T-helper 9 cell (primary cell): ENCODE data around the gene CETP.

ENCODE experiments used
- DNase-seq: peaks from one replicate; pipeline ENCODE4 v3.0.0-alpha.2; 2020
- total RNA-seq, 2 donors: gene quantifications; one replicate each; lab custom pipeline; 2026; lab: John Stamatoyannopoulos, UW

The CETP gene, protein sequence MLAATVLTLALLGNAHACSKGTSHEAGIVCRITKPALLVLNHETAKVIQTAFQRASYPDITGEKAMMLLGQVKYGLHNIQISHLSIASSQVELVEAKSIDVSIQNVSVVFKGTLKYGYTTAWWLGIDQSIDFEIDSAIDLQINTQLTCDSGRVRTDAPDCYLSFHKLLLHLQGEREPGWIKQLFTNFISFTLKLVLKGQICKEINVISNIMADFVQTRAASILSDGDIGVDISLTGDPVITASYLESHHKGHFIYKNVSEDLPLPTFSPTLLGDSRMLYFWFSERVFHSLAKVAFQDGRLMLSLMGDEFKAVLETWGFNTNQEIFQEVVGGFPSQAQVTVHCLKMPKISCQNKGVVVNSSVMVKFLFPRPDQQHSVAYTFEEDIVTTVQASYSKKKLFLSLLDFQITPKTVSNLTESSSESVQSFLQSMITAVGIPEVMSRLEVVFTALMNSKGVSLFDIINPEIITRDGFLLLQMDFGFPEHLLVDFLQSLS
- total RNA-seq: 0 to 0.24 reads per million in 2 donors

DNA sequence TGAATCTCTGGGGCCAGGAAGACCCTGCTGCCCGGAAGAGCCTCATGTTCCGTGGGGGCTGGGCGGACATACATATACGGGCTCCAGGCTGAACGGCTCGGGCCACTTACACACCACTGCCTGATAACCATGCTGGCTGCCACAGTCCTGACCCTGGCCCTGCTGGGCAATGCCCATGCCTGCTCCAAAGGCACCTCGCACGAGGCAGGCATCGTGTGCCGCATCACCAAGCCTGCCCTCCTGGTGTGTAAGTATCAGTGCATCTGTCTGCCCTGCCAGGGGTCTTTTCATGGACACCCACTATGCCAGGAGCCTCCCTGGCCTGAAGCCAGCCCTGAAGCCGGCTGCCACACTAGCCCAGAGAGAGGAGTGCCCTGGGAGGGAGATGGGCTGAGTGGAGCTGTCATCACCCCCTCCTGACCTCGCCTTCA is at the start of gene CETP:
Gene CETP (plus strand): TSS at position 100 of the 431 bp plus-strand sequence. CDS start 30 bp downstream, at position 130.
- DNase-seq: no peak

DNA sequence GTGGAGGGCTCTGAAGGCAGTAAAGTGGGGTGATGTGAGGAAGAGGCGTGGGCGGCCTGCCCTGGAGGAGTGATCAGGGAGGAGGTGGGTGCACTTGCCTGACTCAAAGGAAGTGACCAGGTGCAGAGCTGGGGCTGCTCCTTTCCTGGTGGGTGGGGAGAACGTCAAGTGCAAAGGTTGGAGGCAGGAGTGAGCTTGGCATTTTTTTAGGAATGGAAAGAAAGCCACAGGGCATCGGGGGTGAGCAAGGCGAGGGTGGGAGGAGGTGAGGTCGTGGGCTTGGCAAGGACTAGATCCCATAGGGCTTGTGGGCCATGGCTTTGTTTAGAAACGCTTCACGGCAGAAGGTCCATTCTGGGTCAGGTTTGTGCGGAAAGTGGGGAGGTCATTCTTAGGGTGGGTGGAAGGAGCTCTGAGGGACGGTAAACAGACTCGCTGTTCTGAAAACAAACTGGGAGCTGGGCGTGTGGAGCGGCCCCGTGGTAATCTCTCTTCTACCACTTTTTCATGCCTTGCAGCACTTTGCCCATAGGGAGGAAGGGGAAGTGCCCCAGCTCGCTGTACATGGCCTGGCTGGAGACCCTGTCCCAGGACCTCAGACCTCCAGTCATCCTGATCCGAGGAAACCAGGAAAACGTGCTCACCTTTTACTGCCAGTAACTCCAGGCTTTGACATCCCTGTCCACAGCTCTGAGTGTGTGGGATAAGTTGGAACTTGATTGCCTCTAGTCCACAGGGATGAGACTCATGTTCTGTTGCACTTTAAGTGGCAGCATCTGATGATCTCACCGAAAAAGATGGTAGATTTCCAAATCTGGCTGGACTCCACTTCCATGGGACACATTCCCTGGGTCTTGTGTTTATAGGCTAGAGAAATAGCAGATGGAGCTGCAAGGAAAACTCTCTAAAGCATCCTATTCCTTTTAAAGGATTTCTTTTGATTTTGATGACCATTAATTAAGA is 48.7 kb upstream of the CETP start:
- DNase-seq: no peak

DNA sequence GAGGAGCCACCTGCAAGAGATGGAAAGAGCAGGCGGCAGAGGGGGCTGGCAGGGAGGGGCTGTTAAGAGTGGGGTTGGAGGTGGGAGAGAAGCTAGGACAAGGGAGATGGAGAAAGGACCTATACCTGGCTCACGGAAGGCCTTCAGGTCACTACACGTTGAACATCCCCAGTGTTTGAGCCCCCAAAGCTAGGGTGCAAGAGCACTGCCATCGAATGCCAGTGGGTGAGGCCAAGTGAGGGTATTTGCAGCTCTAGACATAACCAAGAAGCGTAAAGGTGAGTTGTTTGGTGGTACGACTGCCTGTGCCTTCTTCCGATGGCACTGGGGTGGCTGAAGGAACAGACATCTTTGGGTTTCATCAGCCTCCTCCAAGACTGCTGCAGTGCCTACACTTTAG is 46.9 kb upstream of the CETP start:
- no peak for DNase-seq

DNA sequence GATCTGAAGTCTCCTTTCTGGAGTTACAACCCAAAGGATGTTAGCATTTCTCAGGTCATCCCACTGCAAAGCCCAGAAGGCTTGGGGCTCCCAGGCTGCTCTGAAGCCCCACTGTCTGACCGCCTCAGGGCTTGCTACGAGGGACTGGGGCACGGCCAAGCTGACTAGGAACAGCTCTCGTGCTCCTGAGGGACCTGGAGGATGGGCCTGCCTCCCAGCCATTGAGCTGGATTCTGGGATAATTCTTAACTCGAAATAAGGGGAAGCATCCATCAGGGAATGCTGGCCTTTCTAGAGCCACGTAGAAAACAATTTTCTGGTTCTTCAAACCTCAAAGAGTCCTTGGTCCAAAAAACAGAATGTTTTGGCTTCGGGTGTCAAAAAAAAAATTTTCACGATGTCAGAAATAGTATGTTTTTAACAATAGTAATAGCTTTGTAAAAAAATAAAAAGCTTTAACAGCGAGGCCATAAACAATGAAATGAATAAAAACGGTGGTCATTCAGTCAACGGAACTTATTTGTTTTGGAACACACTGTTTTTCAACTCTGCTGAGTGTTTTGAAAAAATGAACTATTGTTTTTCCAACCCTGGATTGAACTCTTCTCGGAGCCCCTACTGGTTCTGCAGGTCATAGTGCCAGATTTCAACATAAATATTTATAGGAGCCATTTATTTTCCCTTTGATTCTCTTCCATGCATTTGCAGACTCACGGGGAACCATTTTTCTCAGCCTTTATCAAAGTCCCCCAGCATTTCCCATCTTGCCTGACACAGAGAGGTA is 46.2 kb upstream of the CETP start:
- no peak for DNase-seq

DNA sequence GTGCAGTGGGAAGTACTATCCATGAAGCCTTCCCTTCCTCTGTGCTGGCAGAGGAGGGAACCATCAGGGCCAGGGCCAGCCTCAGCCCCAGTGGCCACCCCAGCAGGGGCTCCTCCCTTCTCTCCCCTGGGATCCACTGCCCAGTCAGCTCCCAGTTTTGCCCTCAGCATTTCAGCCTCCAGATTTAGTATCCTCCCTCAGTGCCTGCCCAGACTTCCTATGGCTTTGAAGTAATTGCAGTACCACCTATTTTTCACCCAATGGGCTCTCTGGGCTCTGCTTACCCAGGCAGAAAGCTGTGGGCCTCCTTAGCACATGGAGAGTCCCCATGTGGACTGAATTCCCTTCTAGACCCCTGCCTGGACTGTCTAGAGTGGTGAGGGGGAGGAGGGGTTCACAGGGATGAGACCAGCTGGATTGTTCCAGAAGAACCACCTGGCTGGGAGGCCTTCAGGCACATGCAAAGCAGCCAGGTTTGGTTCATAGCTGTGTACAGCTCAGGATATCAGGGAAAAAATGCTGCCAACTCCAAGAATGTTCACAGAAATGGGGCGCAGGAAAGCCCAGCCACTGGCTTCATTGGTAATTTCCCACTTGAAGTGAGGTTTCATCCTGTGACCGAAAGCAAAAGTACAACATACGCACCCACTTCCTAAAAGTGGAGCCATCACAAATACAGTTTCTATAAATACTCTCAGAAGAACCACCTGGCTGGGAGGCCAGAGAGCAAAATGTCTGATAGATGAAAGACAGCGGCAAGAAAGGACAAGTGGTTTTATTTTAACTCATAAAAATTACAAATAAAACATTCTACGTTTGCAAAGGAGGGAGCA is 45.0 kb upstream of the CETP start:
- DNase-seq: no peak

DNA sequence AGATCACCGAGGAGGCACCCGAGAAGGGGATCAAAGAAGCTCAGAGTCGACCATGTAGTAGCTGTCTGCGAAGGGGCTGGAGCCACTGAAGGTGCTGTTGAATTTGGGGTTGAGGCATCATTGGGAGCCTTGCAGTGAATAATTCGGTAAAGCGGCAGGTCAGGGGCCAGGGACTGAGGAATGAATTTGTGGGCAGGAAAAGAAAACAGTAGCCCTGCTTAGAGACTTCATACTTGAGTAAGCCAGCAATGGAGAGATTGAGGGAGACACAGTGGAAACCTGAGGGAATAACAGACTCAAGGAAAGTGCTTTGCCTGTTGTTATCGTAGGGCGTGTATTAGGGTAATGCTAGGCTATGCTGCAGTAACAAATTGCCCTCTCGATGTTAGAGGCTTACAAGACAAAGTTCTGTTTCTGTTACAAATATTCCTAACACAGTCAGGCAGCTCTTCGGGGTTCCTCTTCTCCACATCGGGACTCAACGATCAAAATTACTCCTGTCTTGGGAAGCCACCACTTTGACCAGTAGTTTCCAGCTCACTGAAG is 43.2 kb upstream of the CETP start:
- DNase-seq: no peak

DNA sequence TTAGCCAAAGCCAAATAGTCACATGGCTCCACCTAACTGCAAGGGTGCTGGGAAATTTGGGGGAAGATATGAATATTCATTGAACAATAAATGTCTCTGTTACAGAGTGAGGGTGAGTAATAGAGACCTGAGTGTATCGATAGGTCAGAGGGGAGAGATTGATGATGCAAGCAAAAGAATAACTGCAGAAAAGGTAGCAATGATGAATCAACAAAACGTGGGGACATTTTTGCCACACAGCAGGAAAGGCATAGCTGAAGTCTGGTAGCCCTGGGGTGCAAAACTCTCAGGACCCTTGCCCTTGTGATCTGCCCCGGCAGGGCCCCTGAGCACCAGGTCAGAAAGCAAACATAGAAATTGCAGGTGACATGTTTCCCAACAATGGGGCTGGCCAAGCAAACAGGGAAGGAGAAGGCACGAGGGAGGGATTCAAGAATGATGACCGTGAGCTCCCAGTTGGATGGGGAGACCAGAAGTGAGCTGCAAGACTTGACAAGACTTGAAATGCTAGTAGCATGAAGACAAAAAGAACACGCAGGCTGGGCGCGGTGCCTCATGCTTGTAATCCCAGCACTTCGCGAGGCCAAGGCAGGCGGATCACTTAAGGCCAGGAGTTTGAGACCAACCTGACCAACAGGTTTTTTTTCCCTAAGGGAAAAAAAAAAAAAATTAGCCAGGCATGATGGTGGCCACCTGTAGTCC is 42.5 kb upstream of the CETP start:
- DNase-seq: no peak

DNA sequence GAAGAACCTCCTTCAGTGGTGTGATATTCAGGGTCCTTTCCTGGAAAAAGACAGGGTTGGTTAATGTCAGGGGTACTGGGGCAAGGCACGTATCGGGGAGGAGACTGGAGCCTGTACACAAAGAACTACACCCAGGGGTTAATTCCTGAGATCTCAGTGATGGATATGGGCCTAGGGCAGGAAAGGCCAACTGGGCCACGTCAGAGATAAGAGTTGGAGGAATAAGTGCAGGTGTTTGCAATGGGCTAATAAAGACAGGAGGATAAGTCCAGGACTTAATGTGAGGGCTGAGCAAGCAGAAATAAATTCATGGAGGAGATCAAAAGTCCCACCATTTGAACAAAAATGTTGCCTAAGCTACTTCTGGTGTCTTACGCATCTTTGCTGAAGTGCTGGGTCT is 40.2 kb upstream of the CETP start:
- no peak for DNase-seq

DNA sequence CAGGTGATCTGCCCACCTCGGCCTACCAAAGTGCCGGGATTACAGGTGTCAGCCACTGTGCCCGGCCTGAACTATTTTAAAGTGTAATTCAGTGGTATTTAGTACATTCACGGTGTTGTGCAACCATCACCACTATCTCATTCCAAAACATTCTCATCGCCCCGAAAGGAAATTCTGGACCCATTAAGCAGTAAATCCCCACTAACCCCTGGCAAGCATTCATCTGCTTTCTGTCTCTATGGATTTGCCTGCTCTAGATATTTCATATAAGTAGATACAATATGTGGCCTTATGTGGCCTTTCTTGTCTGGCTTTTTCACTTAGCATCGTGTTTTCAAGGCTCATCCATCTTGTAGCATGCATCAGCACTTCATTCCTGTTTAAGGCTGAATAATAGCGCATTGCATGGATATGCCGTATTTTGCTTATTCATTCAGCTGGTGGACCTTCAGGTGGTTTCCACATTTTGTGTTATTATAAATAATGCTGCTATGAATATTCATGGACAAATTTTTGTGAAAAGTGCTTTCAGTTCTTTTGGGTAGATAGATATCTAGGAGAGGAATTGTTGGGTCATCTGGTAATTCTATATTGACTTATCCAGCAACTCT is 38.2 kb upstream of the CETP start:
- DNase-seq: no peak

DNA sequence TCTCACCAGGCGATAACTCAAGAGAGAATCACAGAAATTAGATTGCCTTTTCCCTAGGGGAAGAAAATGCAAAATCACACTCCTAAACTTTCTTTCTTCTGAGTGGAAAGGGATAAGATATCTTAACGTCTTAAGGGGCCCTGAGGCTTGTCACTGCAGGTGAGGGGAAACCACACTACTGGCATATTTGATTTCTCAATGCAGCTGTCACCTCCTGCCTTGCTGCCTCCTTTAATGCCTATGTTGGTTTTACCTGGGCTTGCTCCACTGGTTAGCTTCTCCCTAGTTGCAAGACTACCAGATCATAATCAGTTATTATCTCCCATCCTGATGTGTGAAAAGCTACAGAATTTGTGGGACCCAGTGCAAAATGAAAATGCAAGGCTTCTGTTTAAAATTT is 34.3 kb upstream of the CETP start:
- no peak for DNase-seq

DNA sequence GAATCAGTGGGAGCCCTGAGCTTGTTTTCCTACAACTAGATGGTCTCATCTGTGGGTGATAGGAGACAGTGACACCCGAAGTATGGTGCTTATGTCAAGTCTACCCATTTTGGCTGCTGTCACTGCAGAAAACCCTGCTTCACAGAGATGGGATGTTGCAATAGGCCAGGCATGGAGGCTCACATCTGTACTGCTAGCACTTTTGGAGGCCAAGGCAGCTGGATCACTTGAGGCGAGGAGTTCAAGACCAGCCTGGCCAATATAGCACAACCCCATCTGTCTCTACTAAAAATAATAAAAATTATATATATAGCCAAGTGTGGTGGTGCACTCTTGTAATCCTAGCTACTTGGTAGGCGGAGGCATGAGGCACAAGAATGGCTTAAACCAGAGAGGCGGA is 32.1 kb upstream of the CETP start:
- no peak for DNase-seq

DNA sequence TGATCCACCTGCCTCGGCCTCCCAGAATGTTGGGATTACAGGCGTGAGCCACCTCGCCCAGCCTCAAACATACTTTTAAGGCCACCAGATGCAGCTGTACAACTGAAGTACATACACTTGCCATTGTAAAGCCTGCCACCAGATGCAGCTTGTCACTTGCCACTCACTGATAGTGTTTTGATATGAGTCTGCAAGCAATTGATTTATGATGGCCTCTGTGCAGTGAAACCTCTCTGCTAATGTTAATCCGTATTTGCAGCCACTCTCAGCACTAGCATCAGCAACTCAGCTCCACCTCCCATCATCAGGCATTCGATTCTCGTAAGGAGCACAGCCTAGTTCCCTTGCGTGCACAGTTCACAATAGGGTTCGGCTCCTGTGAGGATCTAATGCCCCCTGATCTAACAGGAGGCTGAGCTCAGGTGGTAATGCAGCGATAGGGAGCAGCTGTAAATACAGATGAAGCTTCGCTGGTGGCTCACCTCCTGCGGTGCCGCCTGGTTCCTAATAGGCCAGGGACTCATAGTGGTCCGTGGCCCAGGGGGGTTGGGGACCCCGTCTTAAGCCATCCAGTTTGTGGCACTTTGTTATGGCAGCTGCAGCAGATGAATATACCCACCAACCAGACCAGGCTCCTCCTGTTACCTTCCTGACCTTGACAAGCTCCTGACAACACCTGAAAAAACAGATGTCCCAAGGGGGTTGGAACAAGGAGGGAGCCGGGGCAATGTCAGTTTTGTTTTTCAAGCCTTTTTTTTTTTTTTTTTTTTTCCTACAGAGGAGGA is 31.1 kb upstream of the CETP start:
- DNase-seq: no peak

DNA sequence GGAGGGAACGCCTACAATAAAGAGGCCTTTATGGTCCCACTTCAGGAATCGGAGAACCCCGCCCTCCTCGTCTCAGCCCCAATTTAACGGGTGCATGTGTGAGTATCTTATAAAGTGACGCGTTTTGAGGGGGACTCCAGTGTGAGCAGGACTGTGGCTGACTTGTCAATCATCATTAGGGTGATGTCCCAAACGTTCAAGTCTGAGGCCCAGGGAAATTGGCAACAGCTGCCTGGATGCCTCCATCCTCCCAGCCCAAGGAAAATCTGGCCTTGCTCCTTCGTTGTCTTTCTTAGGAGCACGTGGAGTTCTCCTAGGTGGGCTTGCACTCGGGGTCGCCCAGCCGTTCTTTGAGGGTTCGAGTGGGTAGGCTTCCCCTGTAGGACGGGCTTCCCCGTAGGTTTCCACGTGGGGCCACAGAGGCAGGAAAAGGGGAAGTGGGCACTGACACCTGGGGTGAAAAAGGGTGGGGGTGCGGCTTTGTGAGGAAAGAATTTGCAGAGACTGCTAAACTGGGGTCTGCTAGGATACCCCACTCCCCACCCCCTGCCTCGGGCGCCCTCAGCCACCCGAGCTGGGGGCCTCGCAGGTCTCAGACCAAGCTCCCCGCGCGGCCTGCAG is 30.4 kb upstream of the CETP start:
- DNase-seq: no peak

DNA sequence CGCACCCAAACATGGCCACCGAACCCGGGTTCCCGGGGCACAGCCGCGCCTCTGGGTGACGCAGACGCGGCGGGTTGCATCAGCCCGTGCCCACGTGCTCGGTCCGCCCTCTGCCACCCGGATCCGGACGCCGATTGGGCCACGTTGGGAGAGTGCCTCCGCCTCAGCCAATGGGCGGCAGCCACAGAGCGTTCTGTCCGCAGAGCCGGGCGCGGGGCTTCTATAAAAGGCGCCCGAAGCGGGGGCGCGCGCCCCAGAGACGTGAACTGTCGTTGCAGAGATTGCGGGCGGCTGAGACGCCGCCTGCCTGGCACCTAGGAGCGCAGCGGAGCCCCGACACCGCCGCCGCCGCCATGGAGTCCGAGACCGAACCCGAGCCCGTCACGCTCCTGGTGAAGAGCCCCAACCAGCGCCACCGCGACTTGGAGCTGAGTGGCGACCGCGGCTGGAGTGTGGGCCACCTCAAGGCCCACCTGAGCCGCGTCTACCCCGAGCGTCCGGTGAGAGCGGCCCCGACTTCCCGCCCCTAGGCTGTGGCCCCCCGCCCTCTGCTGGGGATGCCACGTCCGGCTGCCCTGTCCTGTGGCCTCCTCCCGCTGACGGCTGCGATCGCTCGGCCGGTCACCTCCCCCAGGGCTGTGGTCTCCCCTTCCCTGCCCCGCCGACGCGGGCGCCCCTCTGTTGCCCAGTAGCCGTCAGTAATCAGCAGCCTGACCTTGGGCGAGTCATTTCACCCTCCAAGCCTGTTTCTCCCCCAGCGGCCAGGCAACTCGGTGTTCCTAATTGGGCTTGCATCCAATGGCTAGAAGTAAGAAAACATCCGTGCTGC is 29.6 kb upstream of the CETP start, which contains the start of gene HERPUD1:
Gene HERPUD1 (plus strand): TSS at position 251 of the 829 bp plus-strand sequence. CDS start 103 bp downstream, at position 354.
- DNase-seq: peak; percentile 98

DNA sequence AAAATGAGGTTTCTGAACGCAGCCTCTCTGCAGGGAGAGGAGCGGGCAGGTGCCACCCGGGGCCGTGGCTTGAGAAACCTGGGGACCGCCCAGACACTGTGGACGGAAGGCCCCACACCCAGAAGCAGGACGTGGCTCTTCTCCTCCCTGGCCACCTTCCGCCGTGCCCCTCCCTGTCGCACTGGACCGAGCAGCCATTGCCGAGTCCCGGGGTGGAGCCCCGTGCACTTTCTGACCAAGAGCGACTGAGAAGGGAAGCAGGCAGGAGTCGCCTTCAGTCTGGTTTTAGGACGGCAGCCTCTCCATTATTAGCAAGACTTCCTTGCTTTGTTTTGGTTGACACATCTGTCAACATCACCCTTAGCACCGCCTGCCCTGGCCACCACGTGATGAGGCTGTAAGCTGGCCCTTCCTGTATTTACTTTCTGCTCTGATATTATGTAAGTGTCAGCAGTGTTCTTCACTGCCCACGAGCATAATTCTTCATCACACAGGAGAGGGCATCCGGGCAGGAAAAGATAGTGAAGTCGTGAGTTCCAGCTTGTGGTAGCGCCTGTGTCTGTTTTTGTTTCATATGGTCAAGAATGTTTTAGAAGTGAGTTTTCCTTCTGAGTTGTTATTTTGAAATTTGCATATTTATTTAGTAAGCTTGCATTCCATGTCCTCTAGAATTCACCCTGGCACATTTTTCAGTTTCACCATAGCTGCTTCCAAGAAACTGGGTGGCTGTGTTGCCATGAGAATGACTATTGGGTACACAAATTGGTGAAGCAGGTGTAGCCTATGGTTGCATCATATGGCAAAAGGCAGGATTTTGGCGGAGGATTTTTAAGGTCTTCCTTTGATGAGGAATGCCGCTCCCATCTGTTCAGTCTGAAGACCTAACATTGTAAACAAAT is 28.8 kb upstream of the CETP start:
- DNase-seq: peak; percentile 10

DNA sequence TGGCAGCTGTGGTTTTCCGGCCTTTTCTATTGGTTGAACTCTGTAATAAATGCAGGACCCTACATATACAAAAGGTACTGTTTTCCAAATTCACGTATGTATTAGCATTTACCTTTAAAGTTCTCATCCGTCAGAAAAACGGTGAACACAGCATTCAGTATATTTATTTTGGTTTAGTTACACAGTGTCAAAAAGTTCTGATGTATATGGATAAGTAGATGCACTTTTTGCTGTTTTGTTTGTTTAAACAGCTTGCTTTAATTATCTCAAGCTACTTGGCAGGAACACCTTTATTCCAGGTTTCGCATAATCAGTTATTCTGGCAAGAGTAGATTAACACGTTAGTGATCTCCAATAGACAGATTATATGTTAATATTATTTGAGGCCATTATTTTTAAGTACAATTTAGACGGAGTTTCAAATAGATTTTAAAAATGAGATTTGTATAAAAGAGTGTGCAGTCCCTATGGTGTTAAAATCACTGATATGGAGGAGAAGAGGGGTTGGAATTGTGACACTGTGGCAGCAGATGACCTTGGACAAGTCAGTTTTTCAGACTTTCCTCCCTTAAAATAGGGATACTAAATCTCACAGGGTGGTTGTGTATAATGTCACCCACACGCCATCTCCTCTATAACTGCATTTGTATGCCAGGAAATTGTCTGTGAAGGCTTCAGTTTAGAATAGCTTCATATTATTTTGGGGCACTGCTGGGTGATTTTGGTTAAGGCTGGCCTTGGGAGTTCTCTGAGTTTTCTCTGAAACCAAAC is 27.7 kb upstream of the CETP start:
- no peak for DNase-seq
